Panc1 (cell line): ENCODE data around the gene STK4. TPM values are rescaled to one million over a fixed set of nuclear protein-coding genes. Genes with fewer than 3 reads are reported as not detected.

ENCODE experiments used
- ATAC-seq: fragments of 200-7000 bp; cut with Tn5 transposase; 2 replicates; pipeline ENCODE4 v1.9.1; 2020; ENCODE audit warnings: mild to moderate bottlenecking, moderate library complexity
- BruUV-seq: library from RNA; stranded (reverse); fragments of 400-500 nt; replicated peaks from 2 replicates; lab custom pipeline; 2021; lab: Mats Ljungman, UMichigan
- CTCF ChIA-PET: fragments of 300-600 bp; sonication (Branson Sonifier 250); formaldehyde crosslinking; loops from one replicate; lab custom pipeline; 2022; ENCODE audit warnings: antibody characterized with exemption; lab: Charles Lee
- POLR2A ChIA-PET: fragments of 300-600 bp; sonication (Branson Sonifier 250); formaldehyde crosslinking; loops from one replicate; lab custom pipeline; 2022; ENCODE audit warnings: antibody characterized with exemption; lab: Charles Lee
- DNase-seq: peaks from one replicate; pipeline ENCODE4 v3.0.0-alpha.2; 2010; ENCODE audit warnings: low read depth, low spot score
- H3K27ac ChIP-seq: 2 replicates; pipeline ENCODE4 v1.5.1; 2011; ENCODE audit warnings: mild to moderate bottlenecking, low read length, inconsistent platforms
- H3K27me3 ChIP-seq: fragments of 200-500 bp; sonication (Bioruptor generic); 2 replicates; pipeline ENCODE4 v1.6.0; 2014; ENCODE audit warnings: low read length, inconsistent platforms; ENCODE audit not compliant: control insufficient read depth, insufficient read depth
- H3K36me3 ChIP-seq: fragments of 200-500 bp; sonication (Bioruptor generic); 2 replicates; pipeline ENCODE4 v1.5.1; 2014; ENCODE audit warnings: inconsistent platforms, mild to moderate bottlenecking, low read length, moderate library complexity; ENCODE audit not compliant: control insufficient read depth, insufficient read depth
- H3K4me1 ChIP-seq: 2 replicates; pipeline ENCODE4 v1.5.1; 2011; ENCODE audit warnings: inconsistent platforms, mild to moderate bottlenecking, low read length, moderate library complexity; ENCODE audit not compliant: control insufficient read depth, insufficient read depth
- H3K4me3 ChIP-seq, 2 experiments: 2 replicates each; pipeline ENCODE4 v1.5.1; 2011 to 2012; ENCODE audit warnings: low read depth in 2 of 2, low read length in 2 of 2, mild to moderate bottlenecking in 2 of 2, inconsistent platforms in 1 of 2, moderate library complexity in 1 of 2
- H3K9me3 ChIP-seq: fragments of 200-500 bp; sonication (Bioruptor generic); 2 replicates; pipeline ENCODE4 v1.5.1; 2014; ENCODE audit warnings: low read depth, mild to moderate bottlenecking, inconsistent platforms, low read length, moderate library complexity; ENCODE audit not compliant: control insufficient read depth, insufficient read depth
- POLR2AphosphoS5 ChIP-seq: IDR thresholded peaks from 2 replicates; pipeline ENCODE4 v1.6.1; 2012; ENCODE audit warnings: mild to moderate bottlenecking, low read depth, low read length, moderate library complexity
- SIN3A ChIP-seq: IDR thresholded peaks from 2 replicates; pipeline ENCODE4 v1.6.1; 2012; ENCODE audit warnings: low read depth, mild to moderate bottlenecking, low read length, moderate library complexity, borderline replicate concordance; ENCODE audit not compliant: insufficient read depth
- TCF7L2 ChIP-seq: IDR thresholded peaks from 2 replicates; pipeline ENCODE4 v1.6.1; 2011; ENCODE audit warnings: mild to moderate bottlenecking, low read depth, low read length, inconsistent platforms
- in situ Hi-C: cut with HindIII; loops from 2 replicates; pipeline ENCODE4 v1.10.0; 2016; ENCODE audit warnings: low sequenced_read_pairs, low pct_unique_long_range_greater_than_20kb
- intact Hi-C: fragments of 100-400 bp; cut with micrococcal nuclease; formaldehyde crosslinking; loops from one replicate; pipeline ENCODE4 v1.10.0; 2022; ENCODE audit not compliant: unreplicated experiment
- total RNA-seq: library from RNA; stranded (reverse); gene quantifications from one replicate; pipeline ENCODE4 v1.2.1, GENCODE V29; 2021; ENCODE audit not compliant: unreplicated experiment
- TF ChIP-seq, protein P1 (sequence below), 2 experiments: IDR thresholded peaks; 2 replicates each; pipeline ENCODE4 v1.6.1; 2011 to 2012; ENCODE audit warnings: low read depth in 2 of 2, control low read depth in 1 of 2, low read length in 1 of 2, mild to moderate bottlenecking in 1 of 2, moderate library complexity in 1 of 2; ENCODE audit not compliant: insufficient read depth in 1 of 2
- TF ChIP-seq, protein P2 (sequence below): fragments of 450-650 bp; IDR thresholded peaks from 2 replicates; pipeline ENCODE4 v1.5.1; 2017; ENCODE audit warnings: mild to moderate bottlenecking

Gene STK4
- total RNA-seq, 1 experiment from 2014 or later, result 50.2 TPM

DNA sequence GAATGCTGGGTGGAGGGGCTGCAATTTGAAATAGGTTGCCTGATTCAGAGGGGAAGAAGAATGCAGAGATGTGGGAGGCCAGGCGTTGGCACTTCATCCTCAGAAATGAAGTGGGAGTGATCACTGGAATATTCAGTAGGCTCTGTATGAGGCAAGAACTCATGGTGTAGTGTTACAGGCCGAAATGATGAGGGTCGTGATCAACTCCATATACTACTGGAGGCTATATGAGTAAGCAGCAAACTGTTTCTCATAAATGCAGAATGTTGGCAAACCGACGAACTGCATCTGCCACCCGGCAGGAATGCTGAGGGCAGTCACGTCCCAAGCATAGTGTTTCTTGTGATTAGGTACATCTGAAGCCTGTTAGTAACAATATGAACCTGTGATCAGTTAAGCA, 121.9 kb downstream of the STK4 start:
- CTCF ChIA-PET, result no interaction called here
- intact Hi-C loops, result no loop called here
- in situ Hi-C loops, result no loop called here
- no TSS peak for BruUV-seq
- Histone ChIP-seq H3K36me3 (no peaks in the 10 kb centered on the region), H3K27me3 (no peaks in the 10 kb centered on the region), H3K27ac (no peak overlapping the region), H3K4me3 (no peak overlapping the region), H3K9me3 (no peaks in the 10 kb centered on the region), H3K4me1 (no peaks in the 10 kb centered on the region)
- ATAC-seq (no peak), DNase-seq (no peak)
- POLR2A ChIA-PET, result no interaction called here
- TF ChIP-seq POLR2AphosphoS5 (no peak), SIN3A (no peak), TCF7L2 (no peak)
- TF ChIP-seq, protein P1, sequence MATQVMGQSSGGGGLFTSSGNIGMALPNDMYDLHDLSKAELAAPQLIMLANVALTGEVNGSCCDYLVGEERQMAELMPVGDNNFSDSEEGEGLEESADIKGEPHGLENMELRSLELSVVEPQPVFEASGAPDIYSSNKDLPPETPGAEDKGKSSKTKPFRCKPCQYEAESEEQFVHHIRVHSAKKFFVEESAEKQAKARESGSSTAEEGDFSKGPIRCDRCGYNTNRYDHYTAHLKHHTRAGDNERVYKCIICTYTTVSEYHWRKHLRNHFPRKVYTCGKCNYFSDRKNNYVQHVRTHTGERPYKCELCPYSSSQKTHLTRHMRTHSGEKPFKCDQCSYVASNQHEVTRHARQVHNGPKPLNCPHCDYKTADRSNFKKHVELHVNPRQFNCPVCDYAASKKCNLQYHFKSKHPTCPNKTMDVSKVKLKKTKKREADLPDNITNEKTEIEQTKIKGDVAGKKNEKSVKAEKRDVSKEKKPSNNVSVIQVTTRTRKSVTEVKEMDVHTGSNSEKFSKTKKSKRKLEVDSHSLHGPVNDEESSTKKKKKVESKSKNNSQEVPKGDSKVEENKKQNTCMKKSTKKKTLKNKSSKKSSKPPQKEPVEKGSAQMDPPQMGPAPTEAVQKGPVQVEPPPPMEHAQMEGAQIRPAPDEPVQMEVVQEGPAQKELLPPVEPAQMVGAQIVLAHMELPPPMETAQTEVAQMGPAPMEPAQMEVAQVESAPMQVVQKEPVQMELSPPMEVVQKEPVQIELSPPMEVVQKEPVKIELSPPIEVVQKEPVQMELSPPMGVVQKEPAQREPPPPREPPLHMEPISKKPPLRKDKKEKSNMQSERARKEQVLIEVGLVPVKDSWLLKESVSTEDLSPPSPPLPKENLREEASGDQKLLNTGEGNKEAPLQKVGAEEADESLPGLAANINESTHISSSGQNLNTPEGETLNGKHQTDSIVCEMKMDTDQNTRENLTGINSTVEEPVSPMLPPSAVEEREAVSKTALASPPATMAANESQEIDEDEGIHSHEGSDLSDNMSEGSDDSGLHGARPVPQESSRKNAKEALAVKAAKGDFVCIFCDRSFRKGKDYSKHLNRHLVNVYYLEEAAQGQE (IDR thresholded peaks at IDR 0.05; ENCODE audit: insufficient read depth in 1 of 2, low read depth in 2 of 2, low read length in 1 of 2), result no peak
- TF ChIP-seq, protein P2, sequence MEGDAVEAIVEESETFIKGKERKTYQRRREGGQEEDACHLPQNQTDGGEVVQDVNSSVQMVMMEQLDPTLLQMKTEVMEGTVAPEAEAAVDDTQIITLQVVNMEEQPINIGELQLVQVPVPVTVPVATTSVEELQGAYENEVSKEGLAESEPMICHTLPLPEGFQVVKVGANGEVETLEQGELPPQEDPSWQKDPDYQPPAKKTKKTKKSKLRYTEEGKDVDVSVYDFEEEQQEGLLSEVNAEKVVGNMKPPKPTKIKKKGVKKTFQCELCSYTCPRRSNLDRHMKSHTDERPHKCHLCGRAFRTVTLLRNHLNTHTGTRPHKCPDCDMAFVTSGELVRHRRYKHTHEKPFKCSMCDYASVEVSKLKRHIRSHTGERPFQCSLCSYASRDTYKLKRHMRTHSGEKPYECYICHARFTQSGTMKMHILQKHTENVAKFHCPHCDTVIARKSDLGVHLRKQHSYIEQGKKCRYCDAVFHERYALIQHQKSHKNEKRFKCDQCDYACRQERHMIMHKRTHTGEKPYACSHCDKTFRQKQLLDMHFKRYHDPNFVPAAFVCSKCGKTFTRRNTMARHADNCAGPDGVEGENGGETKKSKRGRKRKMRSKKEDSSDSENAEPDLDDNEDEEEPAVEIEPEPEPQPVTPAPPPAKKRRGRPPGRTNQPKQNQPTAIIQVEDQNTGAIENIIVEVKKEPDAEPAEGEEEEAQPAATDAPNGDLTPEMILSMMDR, result no peak

DNA sequence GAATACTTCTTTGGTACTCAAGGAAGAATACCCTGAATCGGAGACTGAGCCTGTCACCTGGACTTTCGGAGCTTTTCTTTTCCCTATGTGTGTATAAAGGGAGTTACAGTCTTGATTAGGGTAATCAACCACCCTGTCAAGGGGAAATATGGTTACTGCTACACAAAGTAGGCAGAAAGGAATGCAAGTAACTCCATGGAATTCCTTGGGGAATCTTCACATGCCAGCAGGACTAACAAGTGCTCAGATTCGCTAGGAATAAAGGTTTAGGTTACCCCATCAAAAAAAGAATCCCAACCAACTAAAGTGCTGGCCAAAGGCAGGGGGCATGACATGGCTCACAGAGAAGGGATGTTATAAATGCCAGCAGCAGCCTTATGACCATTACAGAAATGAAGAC, 124.2 kb downstream of the STK4 start:
- no peak for TF ChIP-seq POLR2AphosphoS5
- TF ChIP-seq, protein P1 (IDR thresholded peaks at IDR 0.05; ENCODE audit: insufficient read depth in 1 of 2, low read depth in 2 of 2, low read length in 1 of 2), result no peak
- no peak for TF ChIP-seq SIN3A
- TF ChIP-seq, protein P2, result no peak
- TF ChIP-seq TCF7L2, result no peak
- Histone ChIP-seq H3K36me3 (no peaks in the 10 kb centered on the region), H3K27ac (no peak overlapping the region), H3K4me1 (no peaks in the 10 kb centered on the region), H3K4me3 (no peak overlapping the region), H3K27me3 (no peaks in the 10 kb centered on the region), H3K9me3 (no peaks in the 10 kb centered on the region)
- ATAC-seq (no peak), DNase-seq (no peak)
- CTCF ChIA-PET, result no interaction called here
- in situ Hi-C loops, result no loop called here
- POLR2A ChIA-PET, result no interaction called here
- no TSS peak for BruUV-seq
- intact Hi-C loops, result loop anchor here (10.0 kb wide), 1 partner anchor 76 kb away; no protein-coding TSS in a partner anchor
